Mammary epithelial cell (primary cell): ENCODE results near the gene SLC9A6.

Experiments used
- EZH2 ChIP-seq: IDR thresholded peaks from 2 replicates; pipeline ENCODE4 v1.6.1; 2012; ENCODE audit warnings: low read length, inconsistent platforms, borderline replicate concordance
- TF ChIP-seq, protein P1 (sequence below), 2 donors: IDR thresholded peaks in 1 of 2; conservative IDR thresholded peaks in 1 of 2; 2 replicates each; pipeline ENCODE4 v1.5.1; 2011 to 2012; ENCODE audit warnings: inconsistent platforms in 2 of 2, low read length in 2 of 2, mild to moderate bottlenecking in 2 of 2, control low read depth in 1 of 2, low read depth in 1 of 2; ENCODE audit not compliant: insufficient read depth in 1 of 2; ENCODE audit errors: extremely low read depth in 1 of 2

DNA sequence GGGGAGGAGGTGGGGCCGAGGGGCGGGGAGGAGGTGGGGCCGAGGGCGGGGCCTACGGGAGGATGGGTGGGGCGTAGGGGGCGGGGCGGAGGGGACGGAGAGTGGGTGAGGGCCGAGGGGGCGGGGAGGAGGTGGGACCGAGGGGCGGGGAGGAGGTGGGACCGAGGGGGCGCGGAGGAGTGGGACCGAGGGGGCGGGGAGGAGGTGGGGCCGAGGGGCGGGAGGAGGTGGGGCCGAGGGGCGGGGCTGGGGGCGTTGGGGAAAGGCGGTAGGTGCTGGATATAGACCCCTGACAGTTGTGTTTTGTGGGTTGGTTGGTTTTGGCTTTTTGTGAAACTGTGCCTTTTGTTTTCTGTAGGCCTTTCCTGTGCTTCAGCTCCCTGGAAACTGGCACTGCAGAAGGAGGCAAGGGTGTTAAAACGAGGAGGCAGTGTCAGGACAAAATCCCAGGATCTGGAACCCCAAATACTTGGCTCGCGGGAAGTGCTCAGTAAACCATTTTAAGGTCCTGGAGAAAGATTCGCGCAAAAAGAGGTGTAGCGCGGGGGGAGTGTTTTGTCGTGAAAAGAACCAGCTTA lies 10.9 kb upstream of the SLC9A6 start:
- TF ChIP-seq, protein P1, sequence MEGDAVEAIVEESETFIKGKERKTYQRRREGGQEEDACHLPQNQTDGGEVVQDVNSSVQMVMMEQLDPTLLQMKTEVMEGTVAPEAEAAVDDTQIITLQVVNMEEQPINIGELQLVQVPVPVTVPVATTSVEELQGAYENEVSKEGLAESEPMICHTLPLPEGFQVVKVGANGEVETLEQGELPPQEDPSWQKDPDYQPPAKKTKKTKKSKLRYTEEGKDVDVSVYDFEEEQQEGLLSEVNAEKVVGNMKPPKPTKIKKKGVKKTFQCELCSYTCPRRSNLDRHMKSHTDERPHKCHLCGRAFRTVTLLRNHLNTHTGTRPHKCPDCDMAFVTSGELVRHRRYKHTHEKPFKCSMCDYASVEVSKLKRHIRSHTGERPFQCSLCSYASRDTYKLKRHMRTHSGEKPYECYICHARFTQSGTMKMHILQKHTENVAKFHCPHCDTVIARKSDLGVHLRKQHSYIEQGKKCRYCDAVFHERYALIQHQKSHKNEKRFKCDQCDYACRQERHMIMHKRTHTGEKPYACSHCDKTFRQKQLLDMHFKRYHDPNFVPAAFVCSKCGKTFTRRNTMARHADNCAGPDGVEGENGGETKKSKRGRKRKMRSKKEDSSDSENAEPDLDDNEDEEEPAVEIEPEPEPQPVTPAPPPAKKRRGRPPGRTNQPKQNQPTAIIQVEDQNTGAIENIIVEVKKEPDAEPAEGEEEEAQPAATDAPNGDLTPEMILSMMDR (conservative IDR thresholded peaks at IDR 0.05 in 1 of 2, IDR thresholded peaks at IDR 0.05 in 1 of 2; ENCODE audit: extremely low read depth in 1 of 2, insufficient read depth in 1 of 2, low read depth in 1 of 2, low read length in 2 of 2) = no peak
- no peak for TF ChIP-seq EZH2
